Jurkat, Clone E6-1 (cell line): ENCODE data around the gene WIPI1.

Source experiments
- DNase-seq: peaks from one replicate; pipeline ENCODE4 v3.0.0-alpha.2; 2011; ENCODE audit warnings: low read depth, low spot score
- H3K4me3 ChIP-seq: 2 replicates; pipeline ENCODE4 v1.5.1; 2011; ENCODE audit warnings: mild to moderate bottlenecking, low read length, control low read depth, moderate library complexity

WIPI1 gene

GRCh38 chr17:68462381-68463210 lies 5.3 kb upstream of the WIPI1 start:
- H3K4me3 ChIP-seq = no peak overlapping the region
- peak; percentile 91 for DNase-seq

GRCh38 chr17:68461589-68461988 lies 4.3 kb upstream of the WIPI1 start:
- peak overlapping the region; percentile 1; the same call in 1 of the 2 replicates for H3K4me3 ChIP-seq
- DNase-seq = peak; percentile 27

GRCh38 chr17:68461122-68461539 lies 3.8 kb upstream of the WIPI1 start:
- no peak for DNase-seq
- no peak overlapping the region for H3K4me3 ChIP-seq

- no peak overlapping the region for H3K4me3 ChIP-seq
- peak; percentile 87 for DNase-seq
Measured at GRCh38 chr17:68460715-68461114, 3.4 kb upstream of the WIPI1 start.

- no peak overlapping the region for H3K4me3 ChIP-seq
- no peak for DNase-seq
Measured at GRCh38 chr17:68460146-68460545, 2.9 kb upstream of the WIPI1 start.

GRCh38 chr17:68459037-68459639 lies 1.8 kb upstream of the WIPI1 start:
- H3K4me3 ChIP-seq = no peak overlapping the region
- no peak for DNase-seq

GRCh38 chr17:68458260-68459036 lies 1.2 kb upstream of the WIPI1 start:
- DNase-seq = no peak
- H3K4me3 ChIP-seq = peak overlapping the region; percentile 57

GRCh38 chr17:68457539-68458259 lies 403 bp upstream of the WIPI1 start:
- DNase-seq = peak; percentile 94
- H3K4me3 ChIP-seq = peak overlapping the region; percentile 57

GRCh38 chr17:68456339-68457167 lies 743 bp downstream of the WIPI1 start:
- DNase-seq = no peak
- H3K4me3 ChIP-seq = peak overlapping the region; percentile 61

GRCh38 chr17:68455901-68456338 lies 1.4 kb downstream of the WIPI1 start:
- no peak for DNase-seq
- no peak overlapping the region for H3K4me3 ChIP-seq

GRCh38 chr17:68453991-68454665 lies 3.2 kb downstream of the WIPI1 start:
- no peak for DNase-seq
- H3K4me3 ChIP-seq = no peak overlapping the region

- H3K4me3 ChIP-seq = no peak overlapping the region
- no peak for DNase-seq
Measured at GRCh38 chr17:68452724-68453290, 4.5 kb downstream of the WIPI1 start.

- H3K4me3 ChIP-seq = no peak overlapping the region
- DNase-seq = no peak
Measured at GRCh38 chr17:68451670-68452354, 5.5 kb downstream of the WIPI1 start.

- no peak overlapping the region for H3K4me3 ChIP-seq
Measured at GRCh38 chr17:68450801-68451200, 6.5 kb downstream of the WIPI1 start.

GRCh38 chr17:68450391-68450790 lies 6.9 kb downstream of the WIPI1 start:
- no peak overlapping the region for H3K4me3 ChIP-seq
- DNase-seq = no peak

More at GRCh38 chr17:68450801-68451200, 6.5 kb downstream of the WIPI1 start:
- no peak for DNase-seq

GRCh38 chr17:68449021-68449739 lies 8.1 kb downstream of the WIPI1 start:
- H3K4me3 ChIP-seq = no peak overlapping the region
- DNase-seq = no peak
